GM12891 (cell line): Measurements from ENCODE around the gene HLA-DQB1.
A peak's percentile ranks its signal among the peaks of the same experiment; 100 is the strongest.

ENCODE experiments used
- PAX5 ChIP-seq: IDR thresholded peaks from 2 replicates; pipeline ENCODE4 v1.6.1; 2011; ENCODE audit warnings: low read length, moderate library complexity, mild to moderate bottlenecking; ENCODE audit not compliant: insufficient read depth, severe bottlenecking
- POLR2A ChIP-seq: IDR thresholded peaks from 2 replicates; pipeline ENCODE4 v1.6.1; 2011; ENCODE audit warnings: low read depth, low read length, control low read depth
- POLR2AphosphoS5 ChIP-seq: IDR thresholded peaks from 2 replicates; pipeline ENCODE4 v1.6.1; 2011; ENCODE audit warnings: low read depth, low read length, control low read depth
- SPI1 ChIP-seq: IDR thresholded peaks from 2 replicates; pipeline ENCODE4 v1.6.1; 2011; ENCODE audit warnings: low read depth, low read length, control low read depth
- TAF1 ChIP-seq: IDR thresholded peaks from 2 replicates; pipeline ENCODE4 v1.6.1; 2011; ENCODE audit warnings: low read depth, low read length, control low read depth

GRCh38 chr6:32685603-32686002 lies 19.1 kb upstream of the HLA-DQB1 start:
- TF ChIP-seq POLR2AphosphoS5: no peak
- TF ChIP-seq POLR2A: no peak
- TF ChIP-seq SPI1: peak; percentile 46
- TF ChIP-seq TAF1: no peak
- TF ChIP-seq PAX5: peak; percentile 73
